ENCODE measurements around the gene RAB3GAP2.

DNA sequence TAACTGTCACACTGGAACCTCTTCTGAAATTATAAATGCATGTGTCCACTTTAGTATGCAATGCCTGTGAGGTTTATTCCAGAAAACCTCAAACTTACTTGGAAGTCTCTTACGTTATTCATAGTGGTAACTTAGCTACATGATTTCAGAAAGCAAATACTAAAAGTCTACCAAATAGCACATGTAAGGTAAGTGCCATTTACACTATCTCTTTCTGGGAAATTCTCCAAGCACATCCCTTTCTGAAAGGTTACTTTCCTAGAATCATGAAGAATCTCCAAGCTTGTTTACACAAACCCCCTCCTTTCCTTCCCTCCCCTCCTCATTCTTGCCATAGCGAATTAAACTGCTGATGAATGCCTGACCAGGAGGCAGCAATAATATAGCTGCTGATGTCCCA, 42.5 kb downstream of the RAB3GAP2 start:
- TF ChIP-seq EP300 (IDR thresholded peaks at IDR 0.05; ENCODE audit: borderline replicate concordance): no peak
- TF ChIP-seq USF1 (IDR thresholded peaks at IDR 0.05): no peak
- TF ChIP-seq TAF1 (IDR thresholded peaks at IDR 0.05; ENCODE audit: low read depth): no peak
